OCI-LY1 (cell line): ENCODE data around the gene PPFIA1.

Source experiments
- CTCF ChIP-seq: fragments of 200-600 bp; sonication (generic), shearing (Covaris generic); IDR thresholded peaks from 2 replicates; pipeline ENCODE4 v1.5.1; 2017; ENCODE audit warnings: mild to moderate bottlenecking, antibody characterized with exemption, low read length, moderate library complexity, mixed read lengths
- EZH2 ChIP-seq: fragments of 200-600 bp; sonication (generic), shearing (Covaris generic); IDR thresholded peaks from 2 replicates; pipeline ENCODE4 v1.8.0; 2017; ENCODE audit warnings: borderline replicate concordance, mixed run types, mild to moderate bottlenecking, antibody characterized with exemption, low read length, moderate library complexity, mixed read lengths

- no peak for TF ChIP-seq CTCF
- TF ChIP-seq EZH2: no peak
These were observed 30.7 kb downstream of the PPFIA1 start for GRCh38 chr11:70301191-70301590.
